HG02763 (cell line): Measurements from ENCODE around the gene SLC50A1.

Experiments used
- ATAC-seq: cut with Tn5 transposase; IDR thresholded peaks from one replicate; pipeline ENCODE4 v1.9.1; 2021; ENCODE audit warnings: mild to moderate bottlenecking, moderate library complexity; ENCODE audit not compliant: unreplicated experiment

The SLC50A1 gene, protein sequence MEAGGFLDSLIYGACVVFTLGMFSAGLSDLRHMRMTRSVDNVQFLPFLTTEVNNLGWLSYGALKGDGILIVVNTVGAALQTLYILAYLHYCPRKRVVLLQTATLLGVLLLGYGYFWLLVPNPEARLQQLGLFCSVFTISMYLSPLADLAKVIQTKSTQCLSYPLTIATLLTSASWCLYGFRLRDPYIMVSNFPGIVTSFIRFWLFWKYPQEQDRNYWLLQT

GRCh38 chr1:155135415-155136028, at the start of gene SLC50A1:
Gene SLC50A1 (plus strand): TSS chr1:155135852. CDS start chr1:155135912, 60 bp downstream.
- peak; percentile 84 for ATAC-seq

DNA sequence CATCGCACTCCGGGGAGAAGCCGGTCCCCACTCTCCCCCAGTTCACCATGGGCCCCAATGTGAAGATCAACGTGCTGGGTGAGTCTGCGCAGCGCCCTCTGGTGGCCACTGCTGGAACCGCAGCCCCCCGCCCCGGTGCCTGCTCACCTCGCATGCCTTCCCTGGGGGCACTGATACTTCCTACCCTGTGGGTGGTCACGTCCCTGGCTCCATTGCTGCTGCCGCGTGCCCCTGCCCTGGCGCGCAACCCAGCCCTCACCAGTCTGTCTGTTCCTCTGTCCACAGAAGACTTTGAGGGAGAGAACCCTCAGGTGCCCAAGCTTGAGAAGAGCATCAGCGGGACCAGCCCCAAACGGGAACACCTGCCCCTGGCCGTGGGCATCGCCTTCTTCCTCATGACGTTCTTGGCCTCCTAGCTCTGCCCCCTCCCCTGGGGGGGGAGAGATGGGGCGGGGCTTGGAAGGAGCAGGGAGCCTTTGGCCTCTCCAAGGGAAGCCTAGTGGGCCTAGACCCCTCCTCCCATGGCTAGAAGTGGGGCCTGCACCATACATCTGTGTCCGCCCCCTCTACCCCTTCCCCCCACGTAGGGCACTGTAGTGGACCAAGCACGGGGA, 49.4 kb upstream of the SLC50A1 start:
- ATAC-seq = no peak

DNA sequence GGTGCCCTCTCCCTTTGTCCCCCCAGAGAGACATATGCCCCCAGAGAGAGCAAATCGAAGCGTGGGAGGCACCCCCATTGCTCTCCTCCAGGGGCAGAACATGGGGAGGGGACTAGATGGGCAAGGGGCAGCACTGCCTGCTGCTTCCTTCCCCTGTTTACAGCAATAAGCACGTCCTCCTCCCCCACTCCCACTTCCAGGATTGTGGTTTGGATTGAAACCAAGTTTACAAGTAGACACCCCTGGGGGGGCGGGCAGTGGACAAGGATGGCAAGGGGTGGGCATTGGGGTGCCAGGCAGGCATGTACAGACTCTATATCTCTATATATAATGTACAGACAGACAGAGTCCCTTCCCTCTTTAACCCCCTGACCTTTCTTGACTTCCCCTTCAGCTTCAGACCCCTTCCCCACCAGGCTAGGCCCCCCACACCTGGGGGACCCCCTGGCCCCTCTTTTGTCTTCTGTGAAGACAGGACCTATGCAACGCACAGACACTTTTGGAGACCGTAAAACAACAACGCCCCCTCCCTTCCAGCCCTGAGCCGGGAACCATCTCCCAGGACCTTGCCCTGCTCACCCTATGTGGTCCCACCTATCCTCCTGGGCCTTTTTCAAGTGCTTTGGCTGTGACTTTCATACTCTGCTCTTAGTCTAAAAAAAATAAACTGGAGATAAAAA, 48.7 kb upstream of the SLC50A1 start:
- no peak for ATAC-seq

DNA sequence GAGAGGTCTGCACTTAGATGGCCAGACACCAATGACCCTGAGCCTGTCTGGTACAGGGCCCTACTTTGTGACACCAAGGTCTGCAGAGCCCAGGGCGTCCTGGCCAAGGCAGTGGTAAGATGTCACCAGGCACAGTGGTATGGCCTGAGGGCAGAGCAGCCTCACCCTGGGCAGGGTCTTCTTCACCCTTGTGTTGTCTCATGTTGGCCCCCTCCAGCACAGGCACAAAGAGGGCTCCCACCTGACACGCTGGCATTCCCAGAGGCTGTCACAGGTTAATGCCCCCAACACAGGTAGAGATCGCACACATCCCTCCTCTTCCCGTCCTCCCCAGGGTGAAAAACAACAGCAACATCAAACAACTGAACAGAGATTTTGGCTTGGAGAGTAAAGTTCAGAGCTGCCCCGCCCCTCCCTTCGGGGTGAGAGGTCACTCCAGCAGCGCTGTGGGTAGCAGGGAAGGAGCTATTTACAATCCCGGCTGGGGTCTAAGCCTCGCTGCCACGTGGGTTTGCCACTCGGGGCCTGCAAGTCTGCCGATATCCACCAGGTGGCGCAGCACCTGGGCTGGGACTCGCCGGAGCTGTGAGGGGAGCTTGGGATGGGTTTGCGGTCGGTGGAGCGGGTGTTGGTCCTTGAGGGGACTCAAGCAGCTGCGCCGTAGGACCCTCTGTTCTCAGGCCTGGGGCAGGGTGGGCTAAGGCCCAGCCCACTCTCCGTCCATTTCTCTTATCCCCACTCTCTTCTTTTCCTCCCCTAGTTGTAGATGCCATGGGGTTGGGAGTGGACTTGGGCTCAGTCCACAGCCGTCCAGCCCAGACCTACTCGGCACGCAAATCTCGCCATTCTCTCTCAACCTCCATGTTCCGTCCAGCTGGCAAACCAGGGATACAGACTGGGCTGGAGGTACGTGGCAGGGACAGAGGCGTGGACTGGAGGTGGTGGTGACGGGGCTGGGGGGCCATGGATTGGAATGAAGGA, 44.3 kb upstream of the SLC50A1 start:
- peak; percentile 48 for ATAC-seq

DNA sequence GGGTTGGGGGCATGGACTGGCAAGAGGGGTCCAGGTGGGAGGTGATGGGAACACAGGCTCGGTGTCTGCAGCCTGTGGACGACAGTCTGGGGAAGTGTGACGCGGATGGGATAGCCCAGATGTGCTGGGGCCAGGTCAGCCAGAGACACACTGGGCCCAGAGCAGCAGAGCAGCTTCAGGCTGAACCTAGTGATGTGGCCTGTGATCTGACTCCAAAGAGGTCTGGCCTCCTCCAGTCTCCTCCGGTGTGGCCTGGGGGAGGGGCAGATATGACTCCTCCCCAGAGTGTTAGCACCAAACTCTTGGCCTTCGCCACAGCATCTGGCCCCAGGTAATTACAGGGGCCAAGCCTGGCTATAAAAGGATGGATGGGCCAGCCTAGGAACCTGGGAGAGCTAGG, 43.5 kb upstream of the SLC50A1 start:
- no peak for ATAC-seq

DNA sequence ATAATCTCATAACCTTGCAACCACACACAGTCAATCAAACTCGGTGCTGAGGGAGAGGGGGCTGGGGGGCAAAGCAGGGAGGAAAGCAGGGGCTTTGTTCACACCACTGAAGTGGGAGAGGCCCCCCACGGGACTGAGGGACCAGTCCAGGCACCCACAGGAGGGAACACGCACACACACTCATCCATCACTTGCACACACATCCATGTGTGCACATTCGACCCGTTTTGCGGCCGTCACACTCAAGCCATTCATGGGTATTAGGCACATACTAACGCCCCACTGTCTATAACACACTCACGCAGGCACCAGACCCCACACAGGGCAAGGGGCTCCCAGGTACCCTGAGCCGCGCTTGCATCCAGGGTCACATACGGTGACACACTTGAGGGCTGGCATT, 43.0 kb upstream of the SLC50A1 start:
- no peak for ATAC-seq

DNA sequence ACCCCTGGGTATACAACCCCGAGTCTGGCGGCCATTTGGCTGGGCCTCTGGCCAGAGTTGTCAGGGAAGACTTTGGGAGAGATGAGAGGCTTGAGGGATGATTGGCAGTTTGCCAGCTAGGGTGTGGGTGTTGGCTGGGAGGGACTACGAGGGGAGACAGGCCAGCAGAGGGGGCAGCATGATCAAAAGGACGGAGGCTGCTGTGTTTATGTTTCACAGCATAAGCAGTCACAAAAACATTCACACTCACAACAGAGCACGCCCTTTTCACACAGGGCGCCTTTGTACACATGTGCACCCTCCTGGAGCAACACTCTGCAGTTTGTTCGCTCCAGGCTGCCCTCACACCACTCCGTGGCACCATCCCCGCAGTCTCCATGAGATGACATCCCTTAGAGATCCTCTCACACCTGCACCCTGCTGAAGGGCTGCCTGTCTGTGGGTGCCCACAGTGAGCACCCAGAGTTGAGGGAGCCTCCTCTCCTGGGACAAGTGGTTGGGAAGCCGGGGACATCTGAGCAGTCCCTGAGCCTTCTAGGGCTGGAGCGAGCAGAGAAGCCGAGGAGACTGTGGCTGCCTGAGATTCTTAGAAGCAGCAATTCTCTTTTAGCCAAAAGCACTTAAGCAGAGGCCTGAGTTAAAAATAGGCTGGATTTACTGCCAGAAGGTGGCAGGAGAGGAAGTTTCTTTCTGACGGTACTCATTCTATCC, 41.6 kb upstream of the SLC50A1 start:
- no peak for ATAC-seq

DNA sequence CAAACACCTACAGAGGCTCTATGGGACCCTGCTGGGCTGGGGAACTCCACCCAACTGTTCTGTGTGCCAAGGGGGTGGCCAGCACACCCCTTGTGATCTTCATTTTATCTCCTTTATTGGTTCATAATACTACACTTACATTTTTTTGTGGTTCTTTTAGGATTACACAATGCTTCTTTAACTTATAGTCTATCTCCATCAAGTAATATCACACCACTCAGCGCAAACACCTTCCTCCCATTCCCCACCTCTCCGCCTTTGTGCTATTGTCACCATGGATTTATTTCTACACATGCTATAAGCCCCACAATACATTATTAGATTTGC, 41.1 kb upstream of the SLC50A1 start:
- ATAC-seq = no peak

- ATAC-seq = no peak
These were observed 36.3 kb upstream of the SLC50A1 start for GRCh38 chr1:155099331-155099730.

- no peak for ATAC-seq
These were observed 32.3 kb upstream of the SLC50A1 start for GRCh38 chr1:155103325-155103724.

DNA sequence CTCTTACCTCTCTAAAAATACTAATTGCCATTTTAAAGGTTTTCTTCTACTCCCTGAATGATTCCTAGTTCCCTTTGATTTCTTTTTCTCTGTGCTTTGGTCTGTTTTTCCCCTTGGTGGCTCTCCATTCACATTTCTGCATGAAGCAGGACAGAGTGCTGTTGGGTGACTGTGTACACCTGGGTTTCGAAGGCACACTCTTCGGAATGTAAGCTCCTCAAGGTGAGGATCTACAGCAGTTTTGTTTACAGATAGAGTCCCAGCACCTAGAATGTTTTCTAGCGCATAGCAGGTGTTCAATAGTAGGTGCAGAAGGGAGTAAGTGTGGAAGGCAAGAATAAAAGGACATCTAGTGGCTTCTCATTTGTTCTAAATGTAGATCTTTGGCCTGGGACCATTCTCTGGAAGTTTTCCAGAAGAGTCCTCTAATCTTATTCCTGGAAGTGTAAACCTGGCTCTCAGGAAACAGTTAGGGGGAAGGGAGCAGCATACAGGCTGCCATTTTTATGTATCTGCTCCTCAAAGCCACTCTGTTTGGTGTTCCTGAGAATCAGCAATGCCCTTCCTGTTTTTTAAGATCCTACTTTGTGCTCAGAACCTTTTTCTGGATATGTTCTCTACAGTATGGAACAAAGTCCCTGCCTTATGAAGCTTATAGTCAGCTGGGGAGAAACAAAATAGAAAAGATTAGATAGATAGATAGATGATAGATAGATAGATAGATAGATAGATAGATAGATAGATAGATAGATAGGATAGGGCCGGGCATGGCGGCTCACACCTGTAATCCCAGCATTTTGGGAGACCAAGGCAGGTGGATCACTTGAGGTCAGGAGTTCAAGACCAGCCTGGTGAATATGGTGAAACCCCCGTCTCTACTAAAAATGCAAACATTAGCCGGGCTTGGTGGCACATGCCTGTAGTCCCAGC, 30.8 kb upstream of the SLC50A1 start:
- no peak for ATAC-seq

- no peak for ATAC-seq
These were observed 30.0 kb upstream of the SLC50A1 start for GRCh38 chr1:155105604-155106011.

GRCh38 chr1:155106862-155107261, 28.8 kb upstream of the SLC50A1 start:
- no peak for ATAC-seq

- no peak for ATAC-seq
These were observed 28.1 kb upstream of the SLC50A1 start for GRCh38 chr1:155107309-155108264.

GRCh38 chr1:155108296-155108695, 27.4 kb upstream of the SLC50A1 start:
- no peak for ATAC-seq

GRCh38 chr1:155110381-155110780, 25.3 kb upstream of the SLC50A1 start:
- ATAC-seq = no peak

DNA sequence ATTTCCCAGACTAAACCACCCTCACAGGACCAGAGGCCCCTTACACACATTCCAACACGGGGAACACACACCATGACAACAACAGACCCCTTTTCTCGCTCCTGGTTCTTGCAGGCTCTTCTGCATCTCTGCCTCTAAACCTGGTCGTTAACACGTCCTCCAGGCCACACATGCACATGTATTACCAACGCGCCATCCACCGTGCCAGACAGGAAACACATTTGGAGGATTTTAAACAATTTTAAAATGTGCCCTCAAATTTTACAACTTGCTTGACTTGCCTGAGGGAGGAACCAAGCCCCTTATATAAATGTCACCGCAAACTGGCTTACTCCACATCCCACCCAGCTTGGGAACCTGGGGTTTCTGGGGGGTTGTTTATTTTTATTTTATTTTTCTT, 24.8 kb upstream of the SLC50A1 start:
- ATAC-seq = no peak

- no peak for ATAC-seq
These were observed 22.1 kb upstream of the SLC50A1 start for GRCh38 chr1:155113450-155113980.
